AG10803 (cell line): ENCODE results near the gene FFAR3.
A peak's percentile ranks its signal among the peaks of the same experiment; 100 is the strongest.
"Not testable (repeated sequence)": the region's sequence is repeated elsewhere in the genome, so short reads cannot be mapped to it uniquely, and the experiment has no call there.

Experiments used
- DNase-seq: peaks from one replicate; pipeline ENCODE4 v3.0.0; 2010; ENCODE audit warnings: low read depth
- H3K4me3 ChIP-seq: 2 replicates; pipeline ENCODE4 v1.5.1; 2011; ENCODE audit warnings: mild to moderate bottlenecking, low read length, control low read depth
- CTCF ChIP-seq: conservative IDR thresholded peaks from 2 replicates; pipeline ENCODE4 v1.5.1; 2011; ENCODE audit warnings: mild to moderate bottlenecking, low read length, control low read depth, inconsistent platforms

The FFAR3 gene

GRCh38 chr19:35351411-35352176 is 6.7 kb upstream of the FFAR3 start:
- TF ChIP-seq CTCF, result no peak
- no peak for DNase-seq

GRCh38 chr19:35352177-35352447 is 6.1 kb upstream of the FFAR3 start:
- H3K4me3 ChIP-seq, result no peak overlapping the region
- no peak for DNase-seq
- TF ChIP-seq CTCF, result no peak

More at GRCh38 chr19:35351411-35352176, 6.7 kb upstream of the FFAR3 start:
- no peak overlapping the region for H3K4me3 ChIP-seq

- peak; percentile 87 for TF ChIP-seq CTCF
- peak; percentile 69 for DNase-seq
- H3K4me3 ChIP-seq, result no peak overlapping the region
Measured at GRCh38 chr19:35352448-35353304, 5.6 kb upstream of the FFAR3 start.

- H3K4me3 ChIP-seq, result no peak overlapping the region
- no peak for TF ChIP-seq CTCF
- DNase-seq, result no peak
Measured at GRCh38 chr19:35353635-35354034, 4.6 kb upstream of the FFAR3 start.

- no peak overlapping the region for H3K4me3 ChIP-seq
- no peak for DNase-seq
- no peak for TF ChIP-seq CTCF
Measured at GRCh38 chr19:35354898-35355297, 3.4 kb upstream of the FFAR3 start.

GRCh38 chr19:35355791-35356460 is 2.3 kb upstream of the FFAR3 start:
- no peak overlapping the region for H3K4me3 ChIP-seq
- DNase-seq, result no peak
- TF ChIP-seq CTCF, result no peak

GRCh38 chr19:35358834-35359233 is 574 bp downstream of the FFAR3 start:
- DNase-seq, result not testable (repeated sequence)

GRCh38 chr19:35359395-35359794 is 1.1 kb downstream of the FFAR3 start:
- H3K4me3 ChIP-seq, result not testable (repeated sequence)

More at GRCh38 chr19:35358834-35359233, 574 bp downstream of the FFAR3 start:
- H3K4me3 ChIP-seq, result not testable (repeated sequence)

GRCh38 chr19:35360081-35360480 is 1.8 kb downstream of the FFAR3 start:
- H3K4me3 ChIP-seq, result not testable (repeated sequence)

More at GRCh38 chr19:35359395-35359794, 1.1 kb downstream of the FFAR3 start:
- DNase-seq, result not testable (repeated sequence)

More at GRCh38 chr19:35360081-35360480, 1.8 kb downstream of the FFAR3 start:
- not testable (repeated sequence) for DNase-seq
